ENCODE results near the gene DOK6.

DOK6 gene

DNA sequence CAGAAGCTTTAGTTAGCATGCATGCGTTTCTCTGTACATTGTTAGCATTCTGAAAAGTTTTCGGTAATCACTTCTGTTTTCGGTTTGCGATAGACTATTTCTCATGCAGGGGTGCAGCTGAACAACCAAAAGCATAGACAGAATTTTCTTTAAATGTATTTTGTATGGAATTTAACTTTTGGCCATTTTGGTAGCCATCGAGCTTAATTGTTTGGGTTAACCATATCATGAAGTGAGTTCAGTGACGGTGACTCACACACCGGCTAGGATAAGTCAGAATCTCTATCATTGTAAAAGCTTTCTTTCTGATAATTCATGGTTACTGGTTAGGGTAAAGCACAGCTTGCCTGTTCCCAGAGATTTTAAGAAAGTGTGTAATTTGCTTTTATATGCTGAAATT lies 439.8 kb downstream of the DOK6 start:
- TF ChIP-seq, protein P1, sequence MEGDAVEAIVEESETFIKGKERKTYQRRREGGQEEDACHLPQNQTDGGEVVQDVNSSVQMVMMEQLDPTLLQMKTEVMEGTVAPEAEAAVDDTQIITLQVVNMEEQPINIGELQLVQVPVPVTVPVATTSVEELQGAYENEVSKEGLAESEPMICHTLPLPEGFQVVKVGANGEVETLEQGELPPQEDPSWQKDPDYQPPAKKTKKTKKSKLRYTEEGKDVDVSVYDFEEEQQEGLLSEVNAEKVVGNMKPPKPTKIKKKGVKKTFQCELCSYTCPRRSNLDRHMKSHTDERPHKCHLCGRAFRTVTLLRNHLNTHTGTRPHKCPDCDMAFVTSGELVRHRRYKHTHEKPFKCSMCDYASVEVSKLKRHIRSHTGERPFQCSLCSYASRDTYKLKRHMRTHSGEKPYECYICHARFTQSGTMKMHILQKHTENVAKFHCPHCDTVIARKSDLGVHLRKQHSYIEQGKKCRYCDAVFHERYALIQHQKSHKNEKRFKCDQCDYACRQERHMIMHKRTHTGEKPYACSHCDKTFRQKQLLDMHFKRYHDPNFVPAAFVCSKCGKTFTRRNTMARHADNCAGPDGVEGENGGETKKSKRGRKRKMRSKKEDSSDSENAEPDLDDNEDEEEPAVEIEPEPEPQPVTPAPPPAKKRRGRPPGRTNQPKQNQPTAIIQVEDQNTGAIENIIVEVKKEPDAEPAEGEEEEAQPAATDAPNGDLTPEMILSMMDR (IDR thresholded peaks at IDR 0.05; ENCODE audit: insufficient read depth, low read depth, low read length, missing control alignments): no peak
- DNase-seq (ENCODE audit: low read depth): peak; percentile 7
- no peak overlapping the region for H3K4me3 ChIP-seq (ENCODE audit: low read length)

DNA sequence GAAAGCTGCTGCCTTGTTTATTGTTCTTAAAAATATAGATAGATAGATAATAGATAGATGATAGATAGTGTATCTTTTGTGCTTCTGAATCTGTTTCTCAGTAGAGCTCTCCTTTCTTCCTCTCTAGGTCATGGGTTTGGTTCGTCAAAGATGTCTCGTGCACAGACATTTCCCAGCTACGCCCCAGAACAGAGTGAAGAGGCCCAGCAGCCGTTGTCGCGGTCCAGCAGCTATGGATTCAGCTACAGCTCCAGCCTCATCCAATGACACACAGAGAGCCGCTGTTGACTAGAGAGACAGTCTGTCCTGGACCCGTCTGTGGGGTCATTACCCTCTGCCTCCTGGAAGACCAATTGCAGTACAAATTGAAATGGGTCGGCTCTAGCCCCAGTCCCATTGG lies 440.4 kb downstream of the DOK6 start:
- TF ChIP-seq, protein P1 (IDR thresholded peaks at IDR 0.05; ENCODE audit: insufficient read depth, low read depth, low read length, missing control alignments): no peak
- no peak overlapping the region for H3K4me3 ChIP-seq (ENCODE audit: low read length)
- no peak for DNase-seq (ENCODE audit: low read depth)

DNA sequence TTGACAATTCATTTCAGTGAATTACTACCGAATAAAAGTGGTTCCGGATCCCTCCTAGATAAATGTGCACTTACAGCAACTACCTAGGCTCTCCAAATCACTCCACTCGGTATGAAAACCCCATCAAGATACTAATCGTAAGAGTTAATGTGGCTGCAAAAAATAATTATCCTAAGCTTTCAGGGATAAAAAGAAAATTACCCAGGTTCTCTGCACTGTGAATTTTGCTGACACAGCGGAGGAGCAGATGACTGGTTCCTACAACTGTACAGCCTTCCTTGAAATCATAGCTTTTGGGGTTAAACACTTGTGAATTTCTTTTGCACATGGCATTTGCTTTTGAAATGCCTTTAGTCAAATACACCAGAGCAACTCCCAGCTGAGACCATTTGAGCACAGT lies 442.3 kb downstream of the DOK6 start:
- TF ChIP-seq, protein P1 (IDR thresholded peaks at IDR 0.05; ENCODE audit: insufficient read depth, low read depth, low read length, missing control alignments): no peak
- H3K4me3 ChIP-seq (ENCODE audit: low read length): no peak overlapping the region
- no peak for DNase-seq (ENCODE audit: low read depth)

DNA sequence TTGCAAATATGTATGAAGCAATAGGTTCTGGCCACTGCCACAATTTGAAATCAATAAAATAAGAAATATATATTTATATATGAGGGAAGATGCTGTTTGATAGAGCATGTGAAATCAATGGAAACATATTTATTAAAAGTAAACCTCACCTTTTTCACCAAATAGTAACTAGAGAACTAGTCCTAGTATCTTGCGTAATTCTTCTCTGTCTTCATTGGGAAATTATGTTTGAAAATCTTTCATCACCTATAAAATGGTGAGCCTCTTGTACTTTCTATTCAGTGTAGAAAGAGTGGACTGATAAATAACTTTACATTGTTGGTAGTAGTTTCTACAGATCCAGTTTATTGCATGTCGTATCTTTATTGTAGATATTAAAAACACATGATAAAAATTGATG lies 444.0 kb downstream of the DOK6 start:
- no peak for DNase-seq (ENCODE audit: low read depth)
- TF ChIP-seq, protein P1 (IDR thresholded peaks at IDR 0.05; ENCODE audit: insufficient read depth, low read depth, low read length, missing control alignments): no peak
- H3K4me3 ChIP-seq (ENCODE audit: low read length): no peak overlapping the region

DNA sequence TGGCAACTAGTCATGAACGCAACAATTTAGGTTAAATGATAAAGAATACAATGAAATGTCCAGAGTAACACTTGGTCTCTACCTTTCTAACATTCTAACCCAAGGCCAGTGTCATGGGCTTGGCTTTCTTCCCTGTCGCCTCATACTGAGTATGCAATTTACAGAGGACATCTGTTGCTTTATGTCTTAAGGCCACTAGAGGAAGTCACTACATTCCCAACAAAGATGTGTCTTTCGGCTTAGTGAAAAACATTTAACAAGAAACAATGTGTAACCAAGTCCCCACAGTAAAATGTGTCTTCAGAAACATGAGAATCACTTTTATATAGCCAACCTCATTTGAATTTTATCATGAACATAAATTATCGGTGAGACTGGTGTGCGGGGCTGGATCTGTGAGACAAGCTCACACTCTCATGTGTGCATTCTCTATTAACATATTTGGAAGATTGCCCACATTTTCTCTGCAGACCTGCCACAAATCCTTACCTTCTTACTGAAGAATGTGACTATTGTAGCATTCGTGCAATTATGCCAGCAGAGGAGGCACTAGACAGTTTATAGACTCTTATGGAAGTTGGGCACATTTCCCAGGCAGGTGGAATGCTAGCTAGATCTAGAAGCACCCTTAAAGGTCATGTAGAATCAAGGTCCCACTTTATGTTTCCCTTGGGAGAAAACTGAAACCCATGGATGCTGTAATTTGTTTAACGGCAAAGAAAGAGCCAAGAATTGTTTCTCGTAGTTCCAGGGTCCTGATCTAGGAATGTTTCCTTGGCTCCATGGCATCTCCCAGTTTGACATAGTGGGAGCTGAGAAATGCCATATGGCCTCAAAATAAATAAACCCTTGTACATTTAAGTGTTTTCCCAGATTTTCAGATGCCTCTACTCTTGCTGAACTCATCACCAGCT lies 445.2 kb downstream of the DOK6 start:
- TF ChIP-seq, protein P1 (IDR thresholded peaks at IDR 0.05; ENCODE audit: insufficient read depth, low read depth, low read length, missing control alignments): no peak
- DNase-seq (ENCODE audit: low read depth): no peak
- no peak overlapping the region for H3K4me3 ChIP-seq (ENCODE audit: low read length)

DNA sequence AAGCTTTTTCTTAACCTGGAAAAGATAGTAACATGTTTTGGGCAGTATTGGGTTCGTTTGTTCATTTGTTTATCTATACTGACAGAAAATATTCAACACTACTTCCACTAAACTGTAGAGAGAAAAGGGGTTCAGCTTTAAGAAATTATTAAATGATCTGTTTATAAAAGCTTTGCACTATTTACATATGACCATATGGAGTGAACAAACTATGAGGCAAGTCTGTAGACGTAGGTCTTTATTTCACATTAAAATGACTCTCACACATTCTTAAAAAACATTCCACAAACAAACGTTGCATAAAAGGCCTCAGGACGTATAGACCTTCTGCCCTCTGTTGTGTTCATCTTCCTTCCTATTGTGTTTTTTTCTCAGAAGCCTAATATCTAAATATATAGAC lies 452.4 kb downstream of the DOK6 start:
- H3K4me3 ChIP-seq (ENCODE audit: low read length): no peak overlapping the region
- DNase-seq (ENCODE audit: low read depth): no peak
- TF ChIP-seq, protein P1 (IDR thresholded peaks at IDR 0.05; ENCODE audit: insufficient read depth, low read depth, low read length, missing control alignments): no peak

DNA sequence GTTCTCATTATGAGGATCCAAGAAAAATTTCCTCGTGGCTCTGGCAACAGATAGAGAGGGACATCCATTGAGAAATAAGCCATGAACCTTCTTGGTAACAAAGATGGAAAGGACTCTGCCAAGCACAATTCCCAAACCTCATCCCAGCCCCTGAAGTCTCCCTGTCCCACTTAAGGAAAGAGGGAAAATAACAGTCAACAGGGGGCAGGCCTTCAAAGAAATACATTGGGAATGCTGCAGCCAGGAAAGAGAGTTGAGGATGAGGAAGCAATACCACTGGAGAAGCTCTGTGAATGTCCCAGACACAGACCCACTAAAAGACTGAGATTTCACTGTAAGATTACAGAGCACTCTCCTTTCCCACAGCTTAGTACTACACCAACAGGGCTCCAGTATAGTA lies 453.8 kb downstream of the DOK6 start:
- no peak for DNase-seq (ENCODE audit: low read depth)
- TF ChIP-seq, protein P1 (IDR thresholded peaks at IDR 0.05; ENCODE audit: insufficient read depth, low read depth, low read length, missing control alignments): no peak
- no peak overlapping the region for H3K4me3 ChIP-seq (ENCODE audit: low read length)

All from epithelial cell of esophagus (primary cell).